ENCODE measurements around the gene WSCD2. TPM values are rescaled to one million over a fixed set of nuclear protein-coding genes. Genes with fewer than 3 reads are reported as not detected.

WSCD2 gene
- total RNA-seq, 1 experiment from 2014 or later, result not detected

DNA sequence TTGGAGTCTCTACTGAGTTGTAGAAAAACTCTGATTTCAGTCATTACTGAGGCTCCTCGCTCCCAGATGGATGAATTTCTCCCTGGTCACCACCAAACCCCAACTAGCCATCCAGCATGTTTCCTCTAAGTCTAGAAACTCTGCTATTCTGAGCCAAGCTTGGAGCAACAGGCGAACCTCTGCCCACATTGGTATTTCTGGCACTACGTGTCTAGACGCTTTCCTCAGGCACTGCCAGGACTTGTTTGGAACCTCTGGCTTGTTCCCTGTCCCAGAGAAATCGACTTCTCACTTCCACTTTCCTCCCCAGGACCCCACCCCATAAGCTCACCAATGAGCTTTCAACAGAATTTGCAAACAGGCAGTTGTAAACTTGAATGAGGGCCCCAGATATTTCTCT is 27.6 kb downstream of the WSCD2 start:
- Mint-ChIP-seq H3K4me1 (ENCODE audit: low read depth, unreplicated experiment) (no peaks in the 10 kb centered on the region), H3K27ac (ENCODE audit: unreplicated experiment) (no peak overlapping the region), H3K9me3 (ENCODE audit: unreplicated experiment) (no peaks in the 10 kb centered on the region), H3K4me3 (ENCODE audit: unreplicated experiment) (no peak overlapping the region), H3K27me3 (ENCODE audit: insufficient read depth, unreplicated experiment) (peaks cover 16% of the 10 kb centered on the region), H3K36me3 (ENCODE audit: insufficient read depth, unreplicated experiment) (no peaks in the 10 kb centered on the region)
- intact Hi-C loops (cut with micrococcal nuclease; ENCODE audit: unreplicated experiment), result no loop called here
- TF ChIP-seq, protein P1, sequence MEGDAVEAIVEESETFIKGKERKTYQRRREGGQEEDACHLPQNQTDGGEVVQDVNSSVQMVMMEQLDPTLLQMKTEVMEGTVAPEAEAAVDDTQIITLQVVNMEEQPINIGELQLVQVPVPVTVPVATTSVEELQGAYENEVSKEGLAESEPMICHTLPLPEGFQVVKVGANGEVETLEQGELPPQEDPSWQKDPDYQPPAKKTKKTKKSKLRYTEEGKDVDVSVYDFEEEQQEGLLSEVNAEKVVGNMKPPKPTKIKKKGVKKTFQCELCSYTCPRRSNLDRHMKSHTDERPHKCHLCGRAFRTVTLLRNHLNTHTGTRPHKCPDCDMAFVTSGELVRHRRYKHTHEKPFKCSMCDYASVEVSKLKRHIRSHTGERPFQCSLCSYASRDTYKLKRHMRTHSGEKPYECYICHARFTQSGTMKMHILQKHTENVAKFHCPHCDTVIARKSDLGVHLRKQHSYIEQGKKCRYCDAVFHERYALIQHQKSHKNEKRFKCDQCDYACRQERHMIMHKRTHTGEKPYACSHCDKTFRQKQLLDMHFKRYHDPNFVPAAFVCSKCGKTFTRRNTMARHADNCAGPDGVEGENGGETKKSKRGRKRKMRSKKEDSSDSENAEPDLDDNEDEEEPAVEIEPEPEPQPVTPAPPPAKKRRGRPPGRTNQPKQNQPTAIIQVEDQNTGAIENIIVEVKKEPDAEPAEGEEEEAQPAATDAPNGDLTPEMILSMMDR (IDR thresholded peaks at IDR 0.05; ENCODE audit: insufficient read depth in 1 of 2, low read depth in 1 of 2, low read length in 1 of 2, severe bottlenecking in 1 of 2, unreplicated experiment in 1 of 2), result no peak
- H3K36me3 ChIP-seq (ENCODE audit: control insufficient read depth, insufficient read depth, low read length), result no peaks in the 10 kb centered on the region
- H3K4me3 ChIP-seq (ENCODE audit: low read depth, low read length), result no peak overlapping the region
- ChIA-PET POLR2A (no interaction called here), CTCF (no interaction called here)
- no peak for DNase-seq
- no TSS peak for BruUV-seq (replicated peaks)
- H3K27me3 ChIP-seq (replicated peaks; ENCODE audit: control insufficient read depth, insufficient read depth, low read length), result no peaks in the 10 kb centered on the region
- H3K9me3 ChIP-seq, result no peaks in the 10 kb centered on the region
- no peaks in the 10 kb centered on the region for H3K4me1 ChIP-seq

DNA sequence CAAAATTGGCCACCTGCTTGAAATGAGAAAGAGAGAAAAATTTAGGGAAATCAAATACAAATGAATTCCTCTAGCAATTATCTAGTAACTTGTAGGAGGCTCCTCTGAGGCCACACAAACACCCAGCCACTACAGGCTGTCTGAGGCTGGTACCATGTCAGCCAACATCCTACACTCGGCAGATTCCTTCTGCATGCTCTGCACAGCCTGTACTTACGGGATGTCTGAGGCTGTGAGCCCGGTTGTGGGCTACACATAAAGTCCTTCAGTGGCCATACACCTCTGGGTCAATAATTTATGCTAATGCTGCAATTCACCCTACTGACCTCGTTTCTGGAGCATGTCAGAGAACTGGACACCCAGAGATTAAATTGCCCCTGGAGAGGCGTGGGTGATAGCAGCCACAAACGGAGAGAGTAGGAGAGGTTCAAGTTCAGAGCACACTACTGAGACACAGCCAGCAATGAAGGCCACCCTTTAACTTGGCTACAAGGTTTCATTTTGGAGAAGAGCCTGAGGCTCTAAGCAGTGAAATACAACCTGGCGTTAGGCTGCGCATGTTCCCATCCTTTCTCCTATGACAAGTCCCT is 28.9 kb downstream of the WSCD2 start:
- BruUV-seq (replicated peaks), result no TSS peak
- TF ChIP-seq, protein P1 (IDR thresholded peaks at IDR 0.05; ENCODE audit: insufficient read depth in 1 of 2, low read depth in 1 of 2, low read length in 1 of 2, severe bottlenecking in 1 of 2, unreplicated experiment in 1 of 2), result no peak
- no peak for DNase-seq
- Mint-ChIP-seq H3K27ac (ENCODE audit: unreplicated experiment) (no peak overlapping the region), H3K4me3 (ENCODE audit: unreplicated experiment) (no peak overlapping the region), H3K4me1 (ENCODE audit: low read depth, unreplicated experiment) (no peaks in the 10 kb centered on the region), H3K9me3 (ENCODE audit: unreplicated experiment) (no peaks in the 10 kb centered on the region), H3K36me3 (ENCODE audit: insufficient read depth, unreplicated experiment) (no peaks in the 10 kb centered on the region), H3K27me3 (ENCODE audit: insufficient read depth, unreplicated experiment) (peaks cover 16% of the 10 kb centered on the region)
- Histone ChIP-seq H3K27me3 (replicated peaks; ENCODE audit: control insufficient read depth, insufficient read depth, low read length) (no peaks in the 10 kb centered on the region), H3K9me3 (no peaks in the 10 kb centered on the region), H3K4me3 (ENCODE audit: low read depth, low read length) (no peak overlapping the region), H3K4me1 (no peaks in the 10 kb centered on the region), H3K36me3 (ENCODE audit: control insufficient read depth, insufficient read depth, low read length) (no peaks in the 10 kb centered on the region)
- ChIA-PET POLR2A (no interaction called here), CTCF (no interaction called here)
- intact Hi-C loops (cut with micrococcal nuclease; ENCODE audit: unreplicated experiment), result no loop called here

DNA sequence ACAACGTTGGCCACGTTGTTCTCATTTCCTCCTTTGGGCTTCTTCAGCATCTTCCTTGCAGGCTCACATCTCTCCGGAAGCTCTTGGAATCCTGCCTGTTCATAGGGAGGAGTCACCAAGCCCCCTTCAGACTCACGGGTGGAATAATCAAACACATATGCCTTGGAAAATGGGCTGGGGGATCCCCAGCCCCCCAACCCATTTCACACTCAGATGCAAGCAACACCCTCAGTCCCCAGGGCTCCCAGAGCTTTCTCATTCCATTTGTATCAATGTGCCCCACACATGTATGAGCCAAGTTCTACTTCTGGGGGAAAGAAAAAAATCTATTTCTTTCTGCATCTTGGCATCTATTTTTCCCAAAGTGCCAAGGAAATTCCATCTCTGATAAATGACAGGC is 33.1 kb downstream of the WSCD2 start:
- H3K4me3 Mint-ChIP-seq (ENCODE audit: unreplicated experiment), result no peak overlapping the region
- no peaks in the 10 kb centered on the region; the same call in 1 of the 2 replicates for H3K9me3 ChIP-seq
- no peak for DNase-seq
- ChIA-PET CTCF (no interaction called here), POLR2A (no interaction called here)
- TF ChIP-seq, protein P1 (IDR thresholded peaks at IDR 0.05; ENCODE audit: insufficient read depth in 1 of 2, low read depth in 1 of 2, low read length in 1 of 2, severe bottlenecking in 1 of 2, unreplicated experiment in 1 of 2), result no peak
- intact Hi-C loops (cut with micrococcal nuclease; ENCODE audit: unreplicated experiment), result no loop called here
- no peaks in the 10 kb centered on the region for H3K36me3 ChIP-seq (ENCODE audit: control insufficient read depth, insufficient read depth, low read length)
- no peaks in the 10 kb centered on the region for H3K4me1 Mint-ChIP-seq (ENCODE audit: low read depth, unreplicated experiment)
- H3K27me3 ChIP-seq (replicated peaks; ENCODE audit: control insufficient read depth, insufficient read depth, low read length), result no peaks in the 10 kb centered on the region
- H3K27me3 Mint-ChIP-seq (ENCODE audit: insufficient read depth, unreplicated experiment), result peaks cover 9% of the 10 kb centered on the region
- no peaks in the 10 kb centered on the region for H3K36me3 Mint-ChIP-seq (ENCODE audit: insufficient read depth, unreplicated experiment)
- H3K27ac Mint-ChIP-seq (ENCODE audit: unreplicated experiment), result no peak overlapping the region
- no peaks in the 10 kb centered on the region for H3K9me3 Mint-ChIP-seq (ENCODE audit: unreplicated experiment)
- no peaks in the 10 kb centered on the region for H3K4me1 ChIP-seq
- BruUV-seq (replicated peaks), result no TSS peak
- H3K4me3 ChIP-seq (ENCODE audit: low read depth, low read length), result no peak overlapping the region
